ENCODE data around the gene TRIM59.

The TRIM59 gene, protein sequence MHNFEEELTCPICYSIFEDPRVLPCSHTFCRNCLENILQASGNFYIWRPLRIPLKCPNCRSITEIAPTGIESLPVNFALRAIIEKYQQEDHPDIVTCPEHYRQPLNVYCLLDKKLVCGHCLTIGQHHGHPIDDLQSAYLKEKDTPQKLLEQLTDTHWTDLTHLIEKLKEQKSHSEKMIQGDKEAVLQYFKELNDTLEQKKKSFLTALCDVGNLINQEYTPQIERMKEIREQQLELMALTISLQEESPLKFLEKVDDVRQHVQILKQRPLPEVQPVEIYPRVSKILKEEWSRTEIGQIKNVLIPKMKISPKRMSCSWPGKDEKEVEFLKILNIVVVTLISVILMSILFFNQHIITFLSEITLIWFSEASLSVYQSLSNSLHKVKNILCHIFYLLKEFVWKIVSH

GRCh38 chr3:160449636-160450598 is at the start of gene TRIM59:
Gene TRIM59, minus strand, starts transcription at chr3:160449786. Its CDS starts 10,603 bp downstream, at chr3:160439183.
- DNase-seq, result peak; percentile 95

DNA sequence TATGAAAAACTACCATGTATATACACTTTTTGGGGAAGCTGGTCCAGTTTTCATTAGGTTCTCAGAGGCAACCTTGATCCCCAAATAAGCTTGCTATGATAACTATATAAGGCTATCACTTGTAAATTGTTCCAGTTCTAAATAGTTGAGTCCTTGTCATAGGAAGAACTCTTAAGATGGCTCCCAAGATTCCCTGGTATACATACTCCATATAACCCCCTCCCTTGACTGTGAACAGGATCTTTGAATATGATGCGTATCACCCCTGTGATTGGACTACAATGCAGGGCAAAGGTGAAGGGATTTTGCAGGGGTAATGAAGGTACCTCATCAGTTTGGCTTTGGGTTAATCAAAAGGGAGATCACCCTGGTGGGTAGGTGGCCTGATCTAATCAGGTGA is 48.6 kb upstream of the TRIM59 start:
- DNase-seq, result no peak

GRCh38 chr3:160490166-160490565 is 40.6 kb upstream of the TRIM59 start:
- no peak for DNase-seq

DNA sequence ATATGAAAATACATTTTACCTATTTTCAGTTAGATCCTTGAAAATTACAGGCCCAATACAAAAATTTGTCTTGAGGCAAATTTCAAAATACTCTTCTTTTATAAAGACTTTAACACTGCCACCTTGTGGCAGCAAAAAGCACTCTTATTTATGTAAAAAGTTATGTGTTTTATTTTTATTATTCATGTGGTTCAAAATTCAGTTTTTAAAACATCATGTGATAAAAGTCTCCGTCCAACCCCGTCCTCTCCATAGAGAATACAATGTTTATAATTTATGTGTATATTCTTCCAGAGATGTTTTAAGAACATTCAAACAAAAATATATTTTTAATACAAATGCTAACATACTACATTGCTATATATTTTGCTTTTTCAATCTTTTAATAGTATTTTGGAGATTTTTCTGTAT is 36.9 kb upstream of the TRIM59 start:
- DNase-seq, result no peak

DNA sequence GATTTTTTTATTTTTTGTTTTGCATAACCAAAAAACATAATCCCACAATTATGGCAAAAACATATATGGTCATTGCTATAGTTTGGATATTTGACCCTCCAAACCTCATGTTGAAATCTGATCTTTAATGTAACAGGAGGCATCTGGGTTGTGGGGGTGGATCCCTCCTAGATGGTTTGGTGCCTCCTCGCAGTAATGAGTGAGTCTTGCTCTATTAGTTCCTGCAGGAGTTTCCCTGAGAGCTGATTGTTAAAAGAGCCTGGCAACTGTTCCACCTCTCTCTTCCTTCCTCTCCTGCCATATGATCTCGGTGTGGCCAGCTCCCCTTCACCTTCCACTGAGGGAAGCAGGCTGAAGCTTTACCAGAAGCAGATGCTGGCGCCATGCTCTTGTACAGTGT is 33.2 kb upstream of the TRIM59 start:
- no peak for DNase-seq

- no peak for DNase-seq
Observed at GRCh38 chr3:160481856-160482255, 32.3 kb upstream of the TRIM59 start.

GRCh38 chr3:160480931-160481330 is 31.3 kb upstream of the TRIM59 start:
- DNase-seq, result no peak

- no peak for DNase-seq
Observed at GRCh38 chr3:160479376-160479775, 29.8 kb upstream of the TRIM59 start.

DNA sequence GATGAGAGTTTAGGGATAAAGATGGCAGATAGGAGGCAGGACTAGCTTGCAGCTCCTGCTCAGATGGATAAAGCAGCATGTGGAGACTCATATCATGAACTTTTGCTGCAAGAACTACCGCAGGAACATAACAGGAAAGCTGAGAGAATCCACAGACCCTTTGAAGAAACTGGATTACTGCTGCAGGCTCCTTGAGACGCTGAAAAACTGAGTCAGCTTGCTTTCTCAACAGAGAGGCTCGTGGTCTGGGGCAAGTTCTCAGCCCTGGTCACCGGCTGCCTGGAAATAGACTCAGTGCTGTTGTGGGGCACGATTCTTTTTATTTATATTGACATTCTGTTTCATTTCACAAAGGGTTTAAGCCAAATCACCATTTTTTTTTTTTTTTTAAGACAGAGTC is 28.8 kb upstream of the TRIM59 start:
- DNase-seq, result no peak

DNA sequence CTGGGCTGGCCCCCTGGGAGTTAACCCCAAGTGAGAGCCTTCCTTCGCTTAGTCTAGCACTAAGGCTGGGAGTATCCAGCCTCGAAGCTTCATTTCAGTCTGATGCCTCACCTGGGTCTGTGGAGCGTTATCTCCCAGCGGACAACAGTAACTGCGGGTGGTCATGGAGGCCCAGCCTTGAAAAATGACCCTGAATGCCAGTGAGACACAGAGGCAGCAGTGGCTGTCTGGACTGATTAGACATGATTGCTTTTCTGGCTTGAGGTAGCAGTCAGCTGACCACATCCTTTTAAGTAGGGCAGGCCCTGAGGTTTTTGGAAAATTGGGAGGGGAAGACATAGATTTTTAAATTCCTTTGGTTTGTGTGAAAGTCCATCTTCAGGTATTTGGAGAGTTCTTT is 28.2 kb upstream of the TRIM59 start:
- DNase-seq, result no peak

- no peak for DNase-seq
Observed at GRCh38 chr3:160475884-160476283, 26.3 kb upstream of the TRIM59 start.

DNA sequence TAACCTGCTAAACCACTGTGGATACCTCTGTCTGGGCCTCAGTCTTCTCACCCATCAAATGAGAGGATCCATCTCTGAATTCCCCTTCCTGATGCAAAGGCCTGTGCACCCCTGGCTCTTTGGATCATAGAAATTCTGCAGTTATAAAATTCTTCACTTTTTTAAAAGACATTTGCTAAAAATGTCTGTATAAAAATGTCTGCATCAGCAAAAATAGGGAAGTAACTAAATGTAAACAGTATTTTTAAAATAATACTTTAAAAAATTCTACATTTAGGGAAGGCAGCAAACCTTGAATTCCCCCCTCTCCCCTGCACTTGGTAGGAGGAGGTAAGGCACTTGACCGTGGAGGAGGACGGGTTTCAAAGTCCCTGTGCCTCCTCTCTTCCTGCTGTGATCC is 25.6 kb upstream of the TRIM59 start:
- no peak for DNase-seq

GRCh38 chr3:160474416-160474838 is 24.8 kb upstream of the TRIM59 start:
- no peak for DNase-seq

DNA sequence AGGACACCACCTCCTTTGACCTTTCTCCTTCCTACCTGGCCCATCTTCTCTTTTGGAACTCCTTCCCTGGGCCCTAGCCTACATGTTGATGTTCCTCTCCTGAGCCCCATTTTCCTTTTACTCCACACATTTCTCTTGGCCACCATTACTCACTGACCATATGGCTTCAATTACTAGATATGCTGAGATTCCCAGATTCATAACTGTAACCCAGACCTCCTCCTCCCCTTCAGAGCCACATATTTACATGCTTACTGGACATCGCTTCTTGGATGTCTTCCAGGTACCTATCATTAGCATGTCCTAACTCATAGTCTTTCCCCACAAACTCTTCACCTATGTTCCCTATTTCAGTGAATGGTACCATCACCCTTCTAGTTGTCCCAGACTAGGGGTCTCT is 24.4 kb upstream of the TRIM59 start:
- no peak for DNase-seq

DNA sequence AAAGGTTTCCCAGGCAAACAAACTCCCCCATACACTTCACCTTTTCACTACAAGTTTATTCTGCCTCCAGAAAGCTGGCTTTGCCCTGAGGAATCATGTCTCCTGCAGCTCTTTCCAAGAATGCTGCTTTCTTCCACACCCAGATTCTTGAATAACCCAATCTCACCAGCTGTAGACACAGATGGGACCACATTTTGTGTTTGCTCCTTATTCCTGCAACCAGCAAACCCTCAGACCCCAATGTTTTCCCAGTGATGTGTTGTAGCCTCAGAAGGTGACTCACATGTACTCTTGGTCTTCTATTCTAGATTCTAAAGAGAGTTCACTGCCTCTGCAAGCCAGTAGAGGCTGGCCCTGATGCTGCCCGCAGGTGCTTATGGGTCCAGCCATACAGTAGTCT is 23.6 kb upstream of the TRIM59 start:
- DNase-seq, result no peak

GRCh38 chr3:160472344-160472743 is 22.8 kb upstream of the TRIM59 start:
- DNase-seq, result no peak

DNA sequence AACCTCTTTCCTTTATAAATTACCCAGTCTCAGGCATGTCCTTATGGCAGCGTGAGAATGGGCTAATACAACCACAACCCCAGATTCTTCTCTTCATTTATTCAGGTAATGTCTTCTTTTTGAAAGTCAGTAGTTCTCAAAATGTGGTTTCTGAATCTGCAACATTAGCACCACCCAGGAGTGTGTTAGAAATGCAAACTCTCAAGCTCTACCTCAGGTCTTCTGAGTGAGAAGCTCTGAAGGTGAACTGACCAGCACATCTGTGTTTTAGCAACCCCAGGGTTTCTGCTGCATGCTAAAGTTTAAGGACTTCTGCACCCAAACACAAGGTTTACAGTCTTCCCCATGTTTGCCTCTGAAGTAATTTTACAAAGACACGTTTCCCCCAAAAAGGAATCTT is 22.3 kb upstream of the TRIM59 start:
- no peak for DNase-seq

- DNase-seq, result no peak
Observed at GRCh38 chr3:160470181-160470580, 20.6 kb upstream of the TRIM59 start.

DNA sequence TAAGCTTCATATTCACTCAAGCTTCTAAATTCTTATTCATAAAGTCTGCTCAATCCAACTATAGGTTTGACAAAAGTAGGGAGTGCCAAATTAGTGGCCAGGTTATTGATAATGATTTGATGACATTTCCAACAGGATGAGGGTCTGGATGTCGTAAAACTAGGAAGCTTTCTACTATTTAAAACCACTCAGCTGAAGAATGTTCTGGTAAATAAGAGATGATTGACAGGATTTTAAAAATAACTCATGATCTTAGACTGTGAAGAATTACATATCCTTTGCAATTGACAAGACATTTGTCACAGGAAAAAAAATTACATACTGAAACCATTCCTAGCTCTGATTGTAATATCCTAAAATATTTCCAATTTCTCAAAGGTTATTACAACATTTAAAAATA is 15.4 kb upstream of the TRIM59 start:
- no peak for DNase-seq

- no peak for DNase-seq
Observed at GRCh38 chr3:160464321-160464720, 14.7 kb upstream of the TRIM59 start.

DNA sequence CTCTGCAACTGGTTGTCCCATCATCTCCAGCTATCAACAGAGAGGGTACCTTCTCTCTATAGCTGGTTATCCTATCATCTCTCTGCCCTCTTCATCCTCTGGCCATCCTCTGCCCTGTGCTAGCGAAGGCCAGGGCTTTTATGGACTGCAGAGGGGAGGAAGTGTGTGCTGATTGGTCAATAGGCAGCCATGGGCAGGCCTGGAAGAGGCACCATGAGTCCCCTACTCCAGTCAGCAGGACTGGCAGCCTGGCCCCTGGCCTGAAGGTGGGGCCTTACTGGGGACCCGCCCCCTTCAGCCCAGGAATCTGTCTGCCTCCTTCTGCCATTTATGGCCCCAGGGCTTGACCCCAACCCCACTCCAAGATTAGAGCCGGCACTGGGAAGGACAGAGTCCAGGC is 10.4 kb upstream of the TRIM59 start:
- no peak for DNase-seq

DNA sequence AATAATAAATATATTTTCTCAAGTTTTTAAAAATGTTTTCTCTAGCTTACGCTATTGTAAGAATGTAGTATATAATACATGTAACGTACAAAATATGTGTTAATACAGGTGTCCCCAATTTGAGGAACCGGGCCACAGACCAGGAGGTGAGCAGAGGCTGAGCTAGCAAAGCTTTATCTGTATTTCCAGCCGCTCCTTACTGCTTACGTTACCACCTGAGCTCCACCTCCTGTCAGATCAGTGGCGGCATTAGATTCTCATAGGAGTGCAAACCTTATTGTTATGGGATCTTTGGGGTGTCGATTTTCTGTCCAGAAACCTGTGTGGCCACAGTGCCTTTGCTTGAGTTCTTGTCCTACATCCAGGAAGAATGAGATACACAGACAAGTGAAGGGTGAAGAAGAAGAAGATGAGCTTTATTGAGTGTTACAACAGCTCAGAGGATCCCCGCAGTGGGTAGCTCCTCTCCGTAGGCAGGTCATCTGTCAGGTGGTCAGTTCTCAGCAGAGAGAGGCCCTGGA is 9.9 kb upstream of the TRIM59 start:
- no peak for DNase-seq

- DNase-seq, result no peak
Observed at GRCh38 chr3:160458151-160458550, 8.6 kb upstream of the TRIM59 start.

DNA sequence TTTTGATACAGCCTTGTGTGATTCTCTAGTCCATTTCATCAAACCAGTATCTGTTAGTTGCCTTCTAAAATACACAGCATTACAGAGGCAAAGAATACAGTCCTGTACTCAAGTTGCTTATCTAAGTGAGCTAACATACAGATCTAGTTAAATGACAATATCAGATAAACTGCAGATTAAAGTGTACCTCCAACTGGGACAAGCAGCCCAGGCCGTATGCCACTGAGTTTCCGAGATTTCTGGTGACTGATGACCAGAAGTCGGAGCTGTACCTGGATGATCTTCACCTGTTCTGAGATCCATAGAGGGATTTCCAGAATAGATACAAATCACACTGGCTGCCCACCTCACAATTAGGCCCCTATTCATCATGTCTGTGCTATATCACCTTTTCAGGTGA is 6.3 kb upstream of the TRIM59 start:
- no peak for DNase-seq

All from stimulated activated CD4-positive, alpha-beta T cell treated with anti-CD3 and anti-CD28 coated beads, Interleukin-12 subunit alpha, Interleukin-12 subunit beta, amount 100 ng/mL, for 4 hours (primary cell).